HG03139 (cell line): ENCODE measurements around the gene ZNF491.
"Not testable (repeated sequence)": the region's sequence is repeated elsewhere in the genome, so short reads cannot be mapped to it uniquely, and the experiment has no call there.

ENCODE experiments used
- ATAC-seq: cut with Tn5 transposase; IDR thresholded peaks from one replicate; pipeline ENCODE4 v1.9.1; 2021; ENCODE audit not compliant: unreplicated experiment

Gene ZNF491

GRCh38 chr19:11798391-11799330 is at the start of gene ZNF491:
Gene ZNF491, plus strand, starts transcription at chr19:11798523. Its CDS starts 7,431 bp downstream, at chr19:11805954.
- ATAC-seq, result peak; percentile 88

GRCh38 chr19:11749751-11750150 is 48.6 kb upstream of the ZNF491 start:
- ATAC-seq, result no peak

GRCh38 chr19:11752244-11752736 is 46.0 kb upstream of the ZNF491 start:
- no peak for ATAC-seq

GRCh38 chr19:11754663-11755062 is 43.7 kb upstream of the ZNF491 start:
- no peak for ATAC-seq

- no peak for ATAC-seq
Observed at GRCh38 chr19:11756965-11757364, 41.4 kb upstream of the ZNF491 start.

- no peak for ATAC-seq
Observed at GRCh38 chr19:11759805-11760204, 38.5 kb upstream of the ZNF491 start.

GRCh38 chr19:11763117-11763516 is 35.2 kb upstream of the ZNF491 start:
- ATAC-seq, result no peak

GRCh38 chr19:11763611-11764010 is 34.7 kb upstream of the ZNF491 start:
- no peak for ATAC-seq

- peak; percentile 78 for ATAC-seq
Observed at GRCh38 chr19:11766597-11767591, 31.4 kb upstream of the ZNF491 start, which contains the start of gene ZNF441. Gene ZNF441, plus strand, starts transcription at chr19:11767000. Its CDS starts 194 bp downstream, at chr19:11767194.

GRCh38 chr19:11767633-11768133 is 30.6 kb upstream of the ZNF491 start:
- ATAC-seq, result peak; percentile 42

GRCh38 chr19:11769995-11770394 is 28.3 kb upstream of the ZNF491 start:
- no peak for ATAC-seq

- ATAC-seq, result not testable (repeated sequence)
Observed at GRCh38 chr19:11771520-11771919, 26.8 kb upstream of the ZNF491 start.

- ATAC-seq, result not testable (repeated sequence)
Observed at GRCh38 chr19:11776669-11777068, 21.7 kb upstream of the ZNF491 start.

- no peak for ATAC-seq
Observed at GRCh38 chr19:11780431-11781020, 17.8 kb upstream of the ZNF491 start.

- no peak for ATAC-seq
Observed at GRCh38 chr19:11781295-11782057, 16.8 kb upstream of the ZNF491 start.

GRCh38 chr19:11783767-11784166 is 14.6 kb upstream of the ZNF491 start:
- ATAC-seq, result no peak

GRCh38 chr19:11784356-11784755 is 14.0 kb upstream of the ZNF491 start:
- ATAC-seq, result no peak

GRCh38 chr19:11787536-11787935 is 10.8 kb upstream of the ZNF491 start:
- no peak for ATAC-seq

- ATAC-seq, result no peak
Observed at GRCh38 chr19:11792942-11793341, 5.4 kb upstream of the ZNF491 start.

GRCh38 chr19:11797491-11797890 is 832 bp upstream of the ZNF491 start:
- ATAC-seq, result no peak
